Peyer's patch (tissue), 4 donors: ENCODE measurements around the gene MYLK4. TPM values are rescaled to one million over a fixed set of nuclear protein-coding genes. Genes with fewer than 3 reads are reported as not detected.

ENCODE experiments used
- DNase-seq, 3 donors: peaks; one replicate each; pipeline ENCODE4 v3.0.0-alpha.2; 2017 to 2019
- H3K27ac ChIP-seq, 4 donors: fragments of 200-600 bp; sonication (generic); one replicate each; pipeline ENCODE4 v1.5.1; 2016 to 2019
- H3K27me3 ChIP-seq, 2 donors: fragments of 200-600 bp; sonication (generic); one replicate each; pipeline ENCODE4 v1.5.1; 2019
- H3K36me3 ChIP-seq, 3 donors: fragments of 200-600 bp; sonication (generic); one replicate each; pipeline ENCODE4 v1.5.1; 2016 to 2019
- H3K4me1 ChIP-seq, 4 donors: fragments of 200-600 bp; sonication (generic); one replicate each; pipeline ENCODE4 v1.5.1; 2016 to 2019
- H3K4me3 ChIP-seq, 4 donors: fragments of 200-600 bp; sonication (generic); 1 replicate in 3 of 4; 2 replicates in 1 of 4; pipeline ENCODE4 v1.5.1; 2016 to 2019; ENCODE audit warnings: mild to moderate bottlenecking in 1 of 4
- H3K9me3 ChIP-seq, 4 donors: fragments of 200-600 bp; sonication (generic); one replicate each; pipeline ENCODE4 v1.5.1; 2016 to 2019; ENCODE audit warnings: mild to moderate bottlenecking in 1 of 4
- POLR2A ChIP-seq, 2 donors: fragments of 450-650 bp; IDR thresholded peaks; one replicate each; pipeline ENCODE4 v1.5.1; 2017; ENCODE audit warnings: antibody characterized with exemption in 2 of 2, mild to moderate bottlenecking in 2 of 2, moderate library complexity in 2 of 2
- total RNA-seq, 4 donors: library from RNA; depleted of rRNA; stranded (reverse); fragments of >200 nt; gene quantifications; one replicate each; pipeline ENCODE4 v1.1.0, GENCODE V29; 2016
- TF ChIP-seq, protein P1 (sequence below), 6 experiments: fragments of 450-650 bp in 4 of 6; fragments of 200-600 bp in 2 of 6; sonication (generic) in 1 of 6; IDR thresholded peaks; one replicate each; pipeline ENCODE4 v1.5.1; 2017 to 2019; ENCODE audit warnings: antibody characterized with exemption in 6 of 6, mild to moderate bottlenecking in 3 of 6, moderate library complexity in 1 of 6

The MYLK4 gene
- total RNA-seq, 4 donors from 2014 or later = 0.35 to 2.4 (median 0.81) TPM

DNA sequence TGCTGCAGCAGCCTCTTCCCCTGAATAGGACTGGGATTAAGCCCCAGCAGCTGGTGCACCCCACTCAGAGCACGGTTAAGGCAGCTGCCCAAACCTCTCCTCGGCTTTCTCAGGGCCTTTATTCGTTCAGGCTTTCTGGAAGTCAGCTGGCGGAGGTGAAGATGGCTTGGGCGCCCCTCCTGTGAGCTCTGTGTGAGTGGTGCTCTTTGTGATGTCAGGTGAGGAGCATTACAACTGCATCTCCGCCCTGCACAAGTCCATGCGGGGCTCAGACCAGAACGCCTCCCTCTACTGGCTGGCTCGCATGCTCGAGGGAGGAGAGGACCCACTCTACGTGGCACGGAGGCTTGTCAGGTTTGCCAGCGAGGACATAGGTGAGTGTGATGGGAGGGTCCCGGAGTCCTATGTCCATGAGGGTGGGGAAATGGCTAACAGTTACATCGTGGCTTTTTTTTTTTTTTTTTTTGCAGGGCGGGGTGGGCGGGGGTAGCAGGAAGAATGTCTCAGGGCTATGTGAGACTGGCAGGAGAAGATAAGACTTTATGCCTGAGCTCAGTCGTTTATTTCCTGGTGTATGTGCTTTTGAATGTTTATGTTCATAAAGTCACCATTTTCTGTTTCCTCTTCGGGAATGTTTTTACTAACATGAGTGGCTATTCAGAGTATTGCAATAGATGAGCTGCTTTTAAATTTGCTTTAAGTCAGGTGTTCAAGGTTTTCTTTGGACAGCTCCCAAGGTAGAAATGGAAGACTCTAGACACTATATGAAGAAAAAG lies 32.7 kb upstream of the MYLK4 start:
- Histone ChIP-seq H3K9me3 (no peaks in the 10 kb centered on the region), H3K36me3 (peaks cover 0 to 58% (median 0%) of the 10 kb centered on the region in 3 donors), H3K27ac (no peak overlapping the region), H3K4me3 (no peak overlapping the region), H3K27me3 (no peaks in the 10 kb centered on the region), H3K4me1 (peaks cover 0 to 8% (median 0%) of the 10 kb centered on the region in 4 donors)
- DNase-seq = no peak
- TF ChIP-seq POLR2A (IDR thresholded peaks at IDR 0.05) = no peak
- TF ChIP-seq, protein P1, sequence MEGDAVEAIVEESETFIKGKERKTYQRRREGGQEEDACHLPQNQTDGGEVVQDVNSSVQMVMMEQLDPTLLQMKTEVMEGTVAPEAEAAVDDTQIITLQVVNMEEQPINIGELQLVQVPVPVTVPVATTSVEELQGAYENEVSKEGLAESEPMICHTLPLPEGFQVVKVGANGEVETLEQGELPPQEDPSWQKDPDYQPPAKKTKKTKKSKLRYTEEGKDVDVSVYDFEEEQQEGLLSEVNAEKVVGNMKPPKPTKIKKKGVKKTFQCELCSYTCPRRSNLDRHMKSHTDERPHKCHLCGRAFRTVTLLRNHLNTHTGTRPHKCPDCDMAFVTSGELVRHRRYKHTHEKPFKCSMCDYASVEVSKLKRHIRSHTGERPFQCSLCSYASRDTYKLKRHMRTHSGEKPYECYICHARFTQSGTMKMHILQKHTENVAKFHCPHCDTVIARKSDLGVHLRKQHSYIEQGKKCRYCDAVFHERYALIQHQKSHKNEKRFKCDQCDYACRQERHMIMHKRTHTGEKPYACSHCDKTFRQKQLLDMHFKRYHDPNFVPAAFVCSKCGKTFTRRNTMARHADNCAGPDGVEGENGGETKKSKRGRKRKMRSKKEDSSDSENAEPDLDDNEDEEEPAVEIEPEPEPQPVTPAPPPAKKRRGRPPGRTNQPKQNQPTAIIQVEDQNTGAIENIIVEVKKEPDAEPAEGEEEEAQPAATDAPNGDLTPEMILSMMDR (IDR thresholded peaks at IDR 0.05) = no peak

DNA sequence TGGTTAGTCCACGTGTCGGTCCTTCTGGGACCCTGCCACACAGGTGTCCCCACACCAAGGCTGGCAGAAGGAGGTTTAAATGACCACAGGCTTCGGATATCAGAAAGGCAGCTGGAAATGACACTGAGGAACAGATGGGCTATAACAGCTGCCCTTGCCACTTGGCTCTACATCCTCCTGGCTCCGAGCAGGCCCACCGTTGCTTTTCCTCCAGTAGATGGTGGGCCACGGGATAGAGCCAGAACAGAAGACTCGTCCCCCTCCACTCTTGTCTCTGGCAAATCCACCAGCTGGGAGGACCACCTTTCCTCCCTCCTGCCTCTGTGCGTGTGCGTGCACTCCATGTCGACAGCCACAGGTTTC lies 32.1 kb upstream of the MYLK4 start:
- Histone ChIP-seq H3K9me3 (no peaks in the 10 kb centered on the region), H3K4me1 (peaks cover 0 to 8% (median 0%) of the 10 kb centered on the region in 4 donors), H3K27me3 (no peaks in the 10 kb centered on the region), H3K36me3 (peaks cover 0 to 58% (median 0%) of the 10 kb centered on the region in 3 donors), H3K27ac (no peak overlapping the region), H3K4me3 (no peak overlapping the region)
- TF ChIP-seq POLR2A (IDR thresholded peaks at IDR 0.05) = no peak
- DNase-seq = no peak

DNA sequence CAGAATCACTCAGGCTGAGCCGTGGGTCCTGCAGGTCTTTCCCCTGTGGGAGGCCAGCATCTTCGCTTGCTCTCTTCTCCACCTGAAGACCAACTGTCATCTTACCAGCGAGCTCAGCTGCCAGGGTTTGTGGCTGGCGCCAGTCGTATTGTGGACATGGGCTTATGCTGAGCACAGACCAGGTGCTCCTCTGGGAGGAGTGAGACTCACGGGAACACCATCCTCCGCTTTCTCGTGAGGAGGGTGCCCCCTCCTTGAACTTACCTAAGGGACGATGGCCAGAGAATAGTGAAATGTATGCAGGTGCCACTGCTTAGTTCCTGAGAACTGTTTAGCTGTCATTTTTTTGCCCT lies 31.6 kb upstream of the MYLK4 start:
- H3K27ac ChIP-seq = no peak overlapping the region
- H3K27me3 ChIP-seq = no peaks in the 10 kb centered on the region
- peaks cover 0 to 8% (median 0%) of the 10 kb centered on the region in 4 donors for H3K4me1 ChIP-seq
- H3K9me3 ChIP-seq = no peaks in the 10 kb centered on the region
- no peak for TF ChIP-seq POLR2A (IDR thresholded peaks at IDR 0.05)
- TF ChIP-seq, protein P1 (IDR thresholded peaks at IDR 0.05) = no peak
- no peak overlapping the region for H3K4me3 ChIP-seq
- no peak for DNase-seq
- peaks cover 0 to 58% (median 0%) of the 10 kb centered on the region in 3 donors for H3K36me3 ChIP-seq

DNA sequence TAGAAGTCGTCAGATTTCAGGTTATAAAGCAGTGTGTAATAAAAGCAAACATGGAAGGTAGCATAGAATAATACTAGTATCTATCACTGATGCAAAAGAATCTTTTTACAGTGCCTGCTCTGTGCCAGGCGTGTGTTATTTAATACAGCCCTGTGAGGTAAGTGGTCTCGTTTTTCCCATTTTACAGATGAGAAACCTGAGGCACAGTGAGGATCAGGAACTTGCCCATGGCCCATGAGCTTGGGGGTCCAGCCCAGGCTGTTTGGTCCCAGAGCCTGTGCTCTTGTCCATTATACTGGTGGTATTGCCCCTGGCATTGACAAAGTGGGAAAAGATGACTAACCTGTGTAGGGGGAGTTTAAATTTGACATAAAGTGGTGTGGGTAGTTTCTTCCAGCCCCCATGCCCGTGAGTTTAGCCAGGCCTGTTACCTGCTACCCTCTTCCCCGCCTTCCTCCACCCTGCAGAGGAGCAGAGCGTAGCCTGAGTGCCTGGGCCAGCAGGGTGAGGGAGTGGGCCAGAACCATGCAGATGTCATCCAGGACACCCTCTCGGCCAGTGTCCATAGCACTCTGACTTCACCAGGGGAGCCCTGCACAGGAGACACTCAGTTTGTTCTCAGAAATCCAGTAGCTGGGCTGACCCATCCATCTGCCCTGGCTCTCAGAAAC lies 31.1 kb upstream of the MYLK4 start:
- no peak for TF ChIP-seq POLR2A (IDR thresholded peaks at IDR 0.05)
- TF ChIP-seq, protein P1 (IDR thresholded peaks at IDR 0.05) = no peak
- Histone ChIP-seq H3K4me1 (peaks cover 0 to 8% (median 0%) of the 10 kb centered on the region in 4 donors), H3K9me3 (no peaks in the 10 kb centered on the region), H3K27me3 (no peaks in the 10 kb centered on the region), H3K36me3 (peaks cover 0 to 58% (median 0%) of the 10 kb centered on the region in 3 donors), H3K27ac (no peak overlapping the region), H3K4me3 (no peak overlapping the region)
- DNase-seq = no peak

DNA sequence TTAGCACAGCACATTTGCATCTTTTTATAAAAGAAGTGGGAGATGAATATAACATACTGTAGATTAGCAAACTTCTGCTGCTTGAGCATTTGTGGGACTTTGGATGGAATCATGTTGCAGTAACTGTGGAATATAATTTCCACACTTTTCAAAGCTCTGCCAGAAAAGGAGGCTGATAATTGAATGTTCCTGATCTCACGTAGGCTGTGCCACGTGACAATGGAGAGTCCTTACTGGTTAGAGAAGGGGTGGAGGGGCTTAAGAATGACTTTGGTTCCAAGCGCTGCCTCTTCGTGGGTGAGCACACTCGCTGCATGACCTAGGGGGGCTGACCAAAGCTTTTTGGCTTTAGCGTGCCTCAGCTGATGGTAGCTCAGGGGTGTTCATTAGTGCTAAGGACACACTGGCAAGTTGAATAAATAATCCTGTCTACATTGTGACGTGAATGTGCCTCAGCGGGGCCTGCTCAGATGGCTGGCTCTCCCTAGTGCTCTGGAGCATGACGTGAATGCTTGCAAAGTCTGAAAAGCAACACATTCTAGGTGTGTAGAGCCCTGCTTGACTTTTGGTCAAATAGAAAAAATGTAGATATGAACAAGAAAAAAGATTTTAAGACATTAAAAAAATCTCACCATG lies 29.5 kb upstream of the MYLK4 start:
- Histone ChIP-seq H3K4me1 (peaks cover 0 to 8% (median 0%) of the 10 kb centered on the region in 4 donors), H3K36me3 (peaks cover 0 to 52% (median 0%) of the 10 kb centered on the region in 3 donors), H3K27ac (no peak overlapping the region), H3K27me3 (no peaks in the 10 kb centered on the region), H3K4me3 (no peak overlapping the region), H3K9me3 (no peaks in the 10 kb centered on the region)
- no peak for DNase-seq
- no peak for TF ChIP-seq POLR2A (IDR thresholded peaks at IDR 0.05)
- TF ChIP-seq, protein P1 (IDR thresholded peaks at IDR 0.05) = no peak

DNA sequence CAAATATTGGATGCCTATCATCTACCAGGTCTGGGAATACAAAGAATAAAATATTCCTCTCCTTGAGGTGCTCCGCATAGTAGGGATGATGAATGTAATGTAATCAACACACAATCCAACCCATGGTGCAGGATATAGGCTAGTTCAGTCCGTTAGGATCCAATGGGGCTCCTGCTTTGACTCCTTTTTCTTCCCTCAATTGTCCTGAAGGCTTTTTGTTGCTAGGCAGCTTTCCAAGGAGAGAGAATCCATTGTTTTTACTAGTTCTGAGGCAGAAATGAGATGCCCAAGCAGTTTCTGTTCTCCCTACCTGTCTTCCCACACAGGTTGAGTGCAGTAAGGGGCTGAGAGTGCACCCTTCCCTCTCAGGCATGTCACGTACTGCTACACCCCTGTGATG lies 26.5 kb upstream of the MYLK4 start:
- Histone ChIP-seq H3K4me3 (no peak overlapping the region), H3K27me3 (no peaks in the 10 kb centered on the region), H3K4me1 (no peaks in the 10 kb centered on the region), H3K36me3 (peaks cover 0 to 52% (median 0%) of the 10 kb centered on the region in 3 donors), H3K27ac (no peak overlapping the region), H3K9me3 (no peaks in the 10 kb centered on the region)
- TF ChIP-seq, protein P1 (IDR thresholded peaks at IDR 0.05) = no peak
- TF ChIP-seq POLR2A (IDR thresholded peaks at IDR 0.05) = no peak
- DNase-seq = no peak
